Neural progenitor cell (in vitro differentiated cells): ENCODE measurements around the gene ZBTB46. TPM values are rescaled to one million over a fixed set of nuclear protein-coding genes. Genes with fewer than 3 reads are reported as not detected.
"Not testable (repeated sequence)": the region's sequence is repeated elsewhere in the genome, so short reads cannot be mapped to it uniquely, and the experiment has no call there.

Experiments used
- DNase-seq: peaks from one replicate; pipeline ENCODE4 v3.0.0-alpha.2; 2016; ENCODE audit warnings: low spot score
- H2AFZ ChIP-seq: fragments of 200-600 bp; sonication (generic); replicated peaks from 2 replicates; pipeline ENCODE4 v1.6.1; 2016; ENCODE audit warnings: antibody characterized with exemption
- H3F3A ChIP-seq: fragments of 200-600 bp; sonication (generic); 2 replicates; pipeline ENCODE4 v1.6.1; 2016; ENCODE audit warnings: antibody characterized with exemption, low read depth
- H3K27ac ChIP-seq: fragments of 200-600 bp; sonication (generic); 2 replicates; pipeline ENCODE4 v1.5.1; 2016; ENCODE audit warnings: mild to moderate bottlenecking
- H3K27me3 ChIP-seq: fragments of 200-600 bp; sonication (generic); 2 replicates; pipeline ENCODE4 v1.6.1; 2016; ENCODE audit warnings: mild to moderate bottlenecking, moderate library complexity
- H3K36me3 ChIP-seq: fragments of 200-600 bp; sonication (generic); 2 replicates; pipeline ENCODE4 v1.5.1; 2016
- H3K4me1 ChIP-seq: fragments of 200-600 bp; sonication (generic); 2 replicates; pipeline ENCODE4 v1.6.1; 2016; ENCODE audit warnings: mixed run types
- H3K4me2 ChIP-seq: fragments of 200-600 bp; sonication (generic); 2 replicates; pipeline ENCODE4 v1.6.1; 2016
- H3K4me3 ChIP-seq: fragments of 200-600 bp; sonication (generic); 2 replicates; pipeline ENCODE4 v1.5.1; 2016
- H3K79me2 ChIP-seq: fragments of 200-600 bp; sonication (generic); 2 replicates; pipeline ENCODE4 v1.6.1; 2016; ENCODE audit warnings: low read depth
- H3K9ac ChIP-seq: fragments of 200-600 bp; sonication (generic); 2 replicates; pipeline ENCODE4 v1.6.1; 2016
- H3K9me3 ChIP-seq: fragments of 200-600 bp; sonication (generic); 2 replicates; pipeline ENCODE4 v1.5.1; 2016; ENCODE audit warnings: low read depth
- H4K20me1 ChIP-seq: fragments of 200-600 bp; sonication (generic); 2 replicates; pipeline ENCODE4 v1.6.1; 2016; ENCODE audit warnings: low read depth
- H3K27ac Mint-ChIP-seq: 3 replicates; pipeline ENCODE4 v1.8.0; 2021; ENCODE audit warnings: mixed read lengths
- H3K27me3 Mint-ChIP-seq: 2 replicates; pipeline ENCODE4 v1.8.0; 2022; ENCODE audit warnings: low read depth, mild to moderate bottlenecking, inconsistent platforms, moderate library complexity, mixed read lengths; ENCODE audit not compliant: insufficient read depth
- H3K36me3 Mint-ChIP-seq: 3 replicates; pipeline ENCODE4 v1.8.0; 2021; ENCODE audit warnings: mixed read lengths
- H3K4me1 Mint-ChIP-seq: 3 replicates; pipeline ENCODE4 v1.8.0; 2021; ENCODE audit warnings: mixed read lengths
- H3K4me3 Mint-ChIP-seq: 3 replicates; pipeline ENCODE4 v1.8.0; 2021; ENCODE audit warnings: mild to moderate bottlenecking, moderate library complexity, mixed read lengths
- H3K9me3 Mint-ChIP-seq: 3 replicates; pipeline ENCODE4 v1.8.0; 2020; ENCODE audit warnings: mixed read lengths
- CTCF ChIP-seq: fragments of 200-600 bp; sonication (generic); IDR thresholded peaks from 2 replicates; pipeline ENCODE4 v1.5.1; 2017; ENCODE audit warnings: antibody characterized with exemption, mild to moderate bottlenecking
- EZH2 ChIP-seq: fragments of 200-600 bp; sonication (generic); IDR thresholded peaks from 2 replicates; pipeline ENCODE4 v1.6.1; 2017; ENCODE audit warnings: antibody characterized with exemption, mild to moderate bottlenecking, moderate library complexity
- EZH2phosphoT487 ChIP-seq: fragments of 200-600 bp; sonication (generic); IDR thresholded peaks from 2 replicates; pipeline ENCODE4 v1.6.1; 2017; ENCODE audit warnings: antibody characterized with exemption
- total RNA-seq: library from RNA; depleted of rRNA; stranded (reverse); fragments of >200 nt; gene quantifications from 2 replicates; pipeline ENCODE4 v1.2.3, GENCODE V29; 2015; ENCODE audit warnings: low replicate concordance

Gene ZBTB46
- total RNA-seq, 1 donor from 2014 or later = 8.1 TPM

GRCh38 chr20:63804308-63804636 is 26.8 kb downstream of the ZBTB46 start:
- Mint-ChIP-seq H3K36me3 (peaks cover 7% of the 10 kb centered on the region), H3K4me3 (no peak overlapping the region), H3K27me3 (peaks cover 2% of the 10 kb centered on the region), H3K9me3 (peaks cover 2% of the 10 kb centered on the region), H3K27ac (no peak overlapping the region), H3K4me1 (peaks cover 6% of the 10 kb centered on the region)
- Histone ChIP-seq H2AFZ (no peak overlapping the region), H3K4me1 (no peaks in the 10 kb centered on the region), H3K79me2 (no peaks in the 10 kb centered on the region), H4K20me1 (no peaks in the 10 kb centered on the region), H3K27ac (no peak overlapping the region), H3F3A (no peaks in the 10 kb centered on the region), H3K36me3 (no peaks in the 10 kb centered on the region), H3K4me2 (no peak overlapping the region), H3K9me3 (no peaks in the 10 kb centered on the region), H3K4me3 (no peak overlapping the region), H3K9ac (no peak overlapping the region), H3K27me3 (no peaks in the 10 kb centered on the region)
- no peak for DNase-seq
- TF ChIP-seq CTCF (no peak), EZH2 (no peak), EZH2phosphoT487 (no peak)

DNA sequence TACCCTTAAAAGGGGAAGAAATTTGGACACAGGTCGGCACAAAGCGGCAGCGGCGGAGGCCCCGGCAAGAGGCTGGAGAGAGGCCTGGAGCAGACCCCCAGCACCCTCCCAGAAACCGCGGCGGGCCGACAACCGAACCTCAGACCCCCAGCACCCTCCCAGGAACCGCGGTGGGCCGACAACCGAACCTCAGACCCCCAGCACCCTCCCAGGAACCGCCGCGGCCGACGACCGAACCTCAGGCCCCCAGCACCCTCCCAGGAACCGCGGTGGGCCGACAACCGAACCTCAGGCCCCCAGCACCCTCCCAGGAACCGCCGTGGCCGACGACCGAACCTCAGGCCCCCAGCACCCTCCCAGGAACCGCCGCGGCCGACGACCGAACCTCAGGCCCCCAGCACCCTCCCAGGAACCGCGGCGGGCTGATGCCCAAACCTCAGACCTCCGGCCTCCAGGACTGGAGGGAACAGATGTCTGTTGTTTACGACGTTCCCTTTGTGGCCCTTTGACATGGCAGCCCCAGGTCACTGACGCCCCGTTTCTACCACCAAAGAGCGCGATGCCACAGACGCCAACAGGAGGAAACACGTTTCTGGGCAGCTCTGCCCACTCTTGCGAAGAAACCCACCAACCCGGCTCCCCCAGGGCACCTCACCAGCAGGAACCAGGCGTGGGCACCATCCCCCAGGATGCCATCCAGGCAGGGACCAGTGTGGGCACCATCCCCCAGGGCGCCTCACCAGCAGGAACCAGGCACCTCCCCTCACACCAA is 28.4 kb downstream of the ZBTB46 start:
- H3K27me3 ChIP-seq = no peaks in the 10 kb centered on the region
- H3K27ac ChIP-seq = no peak overlapping the region
- Mint-ChIP-seq H3K27me3 (peaks cover 4% of the 10 kb centered on the region), H3K27ac (no peak overlapping the region), H3K4me3 (no peak overlapping the region), H3K36me3 (peaks cover 7% of the 10 kb centered on the region), H3K9me3 (peaks cover 2% of the 10 kb centered on the region), H3K4me1 (peaks cover 6% of the 10 kb centered on the region)
- H3K9ac ChIP-seq = no peak overlapping the region
- no peaks in the 10 kb centered on the region for H3F3A ChIP-seq
- no peak overlapping the region for H3K4me3 ChIP-seq
- no peaks in the 10 kb centered on the region for H3K9me3 ChIP-seq
- no peaks in the 10 kb centered on the region for H3K79me2 ChIP-seq
- TF ChIP-seq EZH2phosphoT487 = no peak
- no peak for TF ChIP-seq EZH2
- TF ChIP-seq CTCF = no peak
- no peaks in the 10 kb centered on the region for H3K36me3 ChIP-seq
- no peaks in the 10 kb centered on the region for H3K4me1 ChIP-seq
- H2AFZ ChIP-seq = no peak overlapping the region
- no peak overlapping the region for H3K4me2 ChIP-seq
- no peaks in the 10 kb centered on the region for H4K20me1 ChIP-seq
- no peak for DNase-seq

- H3K9me3 ChIP-seq, H3K4me3 Mint-ChIP-seq, H4K20me1 ChIP-seq, H3K9me3 Mint-ChIP-seq, H3K79me2 ChIP-seq, H2AFZ ChIP-seq, H3K36me3 ChIP-seq, H3K4me1 Mint-ChIP-seq, H3K27ac ChIP-seq, H3F3A ChIP-seq, H3K27ac Mint-ChIP-seq, H3K27me3 ChIP-seq, H3K4me3 ChIP-seq, DNase-seq, H3K27me3 Mint-ChIP-seq, H3K9ac ChIP-seq, H3K4me2 ChIP-seq, H3K4me1 ChIP-seq, H3K36me3 Mint-ChIP-seq: not testable (repeated sequence)
Observed at GRCh38 chr20:63801174-63801573, 29.9 kb downstream of the ZBTB46 start.

- H3K27me3 Mint-ChIP-seq, H3K9ac ChIP-seq, H3K27ac Mint-ChIP-seq, H3K4me2 ChIP-seq, H3K9me3 Mint-ChIP-seq, H3K4me1 Mint-ChIP-seq, H3K4me3 Mint-ChIP-seq, H3K9me3 ChIP-seq, H3F3A ChIP-seq, H3K4me3 ChIP-seq, DNase-seq, H3K4me1 ChIP-seq, H2AFZ ChIP-seq, H3K27ac ChIP-seq, H3K27me3 ChIP-seq, H3K79me2 ChIP-seq, H3K36me3 Mint-ChIP-seq, H3K36me3 ChIP-seq, H4K20me1 ChIP-seq: not testable (repeated sequence)
Observed at GRCh38 chr20:63800411-63800810, 30.7 kb downstream of the ZBTB46 start.

DNA sequence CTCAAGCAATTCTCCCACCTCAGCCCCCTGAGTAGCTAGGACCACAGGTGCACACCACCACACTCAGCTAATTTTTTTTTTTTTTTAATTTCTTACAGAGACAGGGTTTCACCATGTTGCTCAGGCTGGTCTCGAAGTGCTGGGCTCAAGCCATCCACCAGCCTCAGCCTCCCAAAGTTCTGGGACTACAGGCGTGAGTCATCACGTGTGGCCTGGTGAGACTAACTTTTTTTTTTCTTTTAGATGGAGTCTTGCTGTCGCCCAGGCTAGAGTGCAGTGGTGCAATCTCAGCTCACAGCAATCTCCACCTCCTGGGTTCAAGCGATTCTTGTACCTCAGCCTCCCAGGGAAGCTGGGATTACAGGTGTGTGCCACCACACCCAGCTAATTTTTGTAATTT is 31.9 kb downstream of the ZBTB46 start:
- H3K9me3 Mint-ChIP-seq, H3K4me1 ChIP-seq, H3K4me1 Mint-ChIP-seq, H3K4me3 ChIP-seq, H3K27me3 ChIP-seq, H3K27ac Mint-ChIP-seq, H3K79me2 ChIP-seq, H3K4me3 Mint-ChIP-seq, H3F3A ChIP-seq, H3K9me3 ChIP-seq, H2AFZ ChIP-seq, H3K36me3 Mint-ChIP-seq, DNase-seq, H3K27ac ChIP-seq, H3K27me3 Mint-ChIP-seq, H4K20me1 ChIP-seq, H3K9ac ChIP-seq, H3K36me3 ChIP-seq, H3K4me2 ChIP-seq: not testable (repeated sequence)

DNA sequence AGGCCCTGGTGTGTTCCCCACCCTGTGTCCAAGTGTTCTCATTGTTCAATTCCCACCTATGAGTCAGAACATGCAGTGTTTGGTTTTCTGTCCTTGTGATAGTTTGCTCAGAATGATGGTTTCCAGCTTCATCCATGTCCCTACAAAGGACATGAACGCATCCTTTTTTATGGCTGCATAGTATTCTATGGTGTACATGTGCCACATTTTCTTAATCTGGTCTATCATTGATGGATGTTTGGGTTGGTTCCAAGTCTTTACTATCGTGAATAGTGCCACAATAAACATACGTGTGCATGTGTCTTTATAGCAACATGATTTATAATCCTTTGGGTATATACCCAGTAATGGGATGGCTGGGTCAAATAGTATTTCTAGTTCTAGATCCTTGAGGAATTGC is 33.9 kb downstream of the ZBTB46 start:
- not testable (repeated sequence) for H3K4me1 Mint-ChIP-seq, H2AFZ ChIP-seq, H3K9me3 Mint-ChIP-seq, H3K4me1 ChIP-seq, H3K27me3 ChIP-seq, H3K9ac ChIP-seq, H3K4me3 Mint-ChIP-seq, H3K27ac ChIP-seq, H3K79me2 ChIP-seq, H3K27ac Mint-ChIP-seq, H4K20me1 ChIP-seq, H3K9me3 ChIP-seq, H3K4me2 ChIP-seq, H3K4me3 ChIP-seq, H3F3A ChIP-seq, H3K27me3 Mint-ChIP-seq, H3K36me3 ChIP-seq, H3K36me3 Mint-ChIP-seq, DNase-seq
